Epithelial cell of umbilical artery (primary cell): ENCODE data around the gene RTN4RL1. TPM values are rescaled to one million over a fixed set of nuclear protein-coding genes. Genes with fewer than 3 reads are reported as not detected.

Experiments
- total RNA-seq: library from RNA; depleted of rRNA; stranded (reverse); fragments of >200 nt; gene quantifications from 2 replicates; pipeline ENCODE4 v1.2.3, GENCODE V29; 2014

RTN4RL1 gene
- not detected in 2 replicates for total RNA-seq

GRCh38 chr17:2025220-2025621 lies at the start of gene RTN4RL1:
Gene RTN4RL1, minus strand, starts transcription at chr17:2025334. Its CDS starts 469 bp downstream, at chr17:2024865.

GRCh38 chr17:2054512-2055291 lies 29.6 kb upstream of the RTN4RL1 start, which contains the start of gene HIC1:
Gene HIC1, plus strand, starts transcription at chr17:2055103. Its CDS starts 1,588 bp downstream, at chr17:2056691.

GRCh38 chr17:2041561-2042389 lies 16.6 kb upstream of the RTN4RL1 start, which contains the start of gene OVCA2:
Gene OVCA2, plus strand, starts transcription at chr17:2042022. Its CDS starts 26 bp downstream, at chr17:2042048.

GRCh38 chr17:2029911-2030778 lies 5.0 kb upstream of the RTN4RL1 start, which contains the start of gene DPH1:
Gene DPH1, plus strand, starts transcription at chr17:2030153. Its CDS starts 17 bp downstream, at chr17:2030170.

Other genes with a start within 250 kb of the RTN4RL1 start
- gene SMYD4, start 195.4 kb downstream of the RTN4RL1 start, total RNA-seq: 5.2 and 10.0 TPM in 2 replicates
- 30.5 and 33.3 TPM in 2 replicates for gene RPA1, start 195.3 kb downstream of the RTN4RL1 start, total RNA-seq
- gene DPH1, start 4.8 kb upstream of the RTN4RL1 start, total RNA-seq: 13.4 and 14.9 TPM in 2 replicates
- 85.9 and 119 TPM in 2 replicates for gene OVCA2, start 16.7 kb upstream of the RTN4RL1 start, total RNA-seq
- gene HIC1, start 29.8 kb upstream of the RTN4RL1 start, total RNA-seq: 13.8 and 16.9 TPM in 2 replicates